Measurements from ENCODE around the gene UBE2D1.

The UBE2D1 gene

DNA sequence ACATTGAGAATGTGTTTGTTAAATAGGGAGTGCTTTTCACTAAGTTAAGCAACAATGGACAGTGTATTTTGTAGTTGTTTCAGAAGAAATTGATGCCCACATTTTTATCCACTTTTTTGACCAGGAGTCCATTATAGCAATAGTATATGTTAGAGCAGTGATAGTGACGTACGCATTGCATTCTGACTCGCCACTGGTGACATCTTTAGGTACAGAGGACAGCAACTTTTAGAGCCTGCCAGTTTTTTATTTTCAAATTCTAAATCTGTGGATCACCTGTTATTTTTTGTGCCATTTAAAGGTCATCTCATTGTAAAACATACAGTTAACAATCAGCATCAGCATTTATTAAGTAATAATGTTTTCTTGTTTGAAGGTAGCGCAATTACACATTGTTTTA is 1.4 kb downstream of the UBE2D1 start:
- DNase-seq (ENCODE audit: low read depth in 2 of 2, low spot score in 1 of 2) = no peak

DNA sequence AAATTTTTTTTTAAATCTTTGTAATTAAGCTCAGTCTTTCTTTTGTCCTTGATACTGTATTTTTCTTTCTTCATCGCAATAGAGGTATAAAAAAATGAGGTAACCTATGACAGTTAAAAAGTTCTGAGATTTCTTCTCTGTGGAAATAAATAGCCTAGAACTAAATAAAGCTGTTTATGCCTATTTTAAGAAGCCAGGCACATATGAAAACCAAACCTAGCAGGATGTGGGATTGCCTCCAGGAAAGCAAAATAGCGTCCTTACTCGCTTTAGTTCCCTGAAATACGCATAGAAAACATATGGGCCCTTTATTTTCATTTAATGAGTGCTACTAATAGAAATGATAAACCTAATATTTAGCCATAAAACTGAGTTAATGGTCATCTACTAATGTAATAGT is 6.6 kb downstream of the UBE2D1 start:
- DNase-seq (ENCODE audit: low read depth in 2 of 2, low spot score in 1 of 2) = no peak

- DNase-seq (ENCODE audit: low read depth in 2 of 2, low spot score in 1 of 2) = no peak
These were observed 7.1 kb downstream of the UBE2D1 start for GRCh38 chr10:58341947-58342346.

GRCh38 chr10:58347967-58348366 is 13.2 kb downstream of the UBE2D1 start:
- DNase-seq (ENCODE audit: low read depth in 2 of 2, low spot score in 1 of 2) = no peak

DNA sequence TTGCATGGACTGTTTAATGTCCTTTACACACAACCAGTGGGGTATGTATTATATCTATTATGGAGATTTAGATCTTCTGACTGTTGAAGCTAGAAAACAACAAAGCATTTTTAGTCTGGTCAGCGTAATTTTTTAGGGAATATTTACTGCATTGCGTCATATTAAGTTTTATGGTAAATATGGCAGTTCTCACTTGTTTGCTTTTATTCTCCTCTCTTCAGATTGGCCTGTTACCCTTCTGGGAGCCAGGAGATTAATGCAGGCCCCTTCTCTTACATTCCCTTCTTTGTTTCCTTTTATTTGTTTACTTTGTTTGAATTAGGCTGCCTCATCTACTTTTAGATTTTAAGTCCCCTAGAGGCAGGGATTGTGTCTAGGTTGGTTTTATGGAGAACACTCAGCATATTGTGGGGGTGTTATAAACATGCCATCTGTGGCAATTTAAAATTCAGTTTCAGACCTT is 13.8 kb downstream of the UBE2D1 start:
- DNase-seq (ENCODE audit: low read depth in 2 of 2, low spot score in 1 of 2) = no peak

- DNase-seq (ENCODE audit: low read depth in 2 of 2, low spot score in 1 of 2) = no peak
These were observed 15.2 kb downstream of the UBE2D1 start for GRCh38 chr10:58350023-58350422.

DNA sequence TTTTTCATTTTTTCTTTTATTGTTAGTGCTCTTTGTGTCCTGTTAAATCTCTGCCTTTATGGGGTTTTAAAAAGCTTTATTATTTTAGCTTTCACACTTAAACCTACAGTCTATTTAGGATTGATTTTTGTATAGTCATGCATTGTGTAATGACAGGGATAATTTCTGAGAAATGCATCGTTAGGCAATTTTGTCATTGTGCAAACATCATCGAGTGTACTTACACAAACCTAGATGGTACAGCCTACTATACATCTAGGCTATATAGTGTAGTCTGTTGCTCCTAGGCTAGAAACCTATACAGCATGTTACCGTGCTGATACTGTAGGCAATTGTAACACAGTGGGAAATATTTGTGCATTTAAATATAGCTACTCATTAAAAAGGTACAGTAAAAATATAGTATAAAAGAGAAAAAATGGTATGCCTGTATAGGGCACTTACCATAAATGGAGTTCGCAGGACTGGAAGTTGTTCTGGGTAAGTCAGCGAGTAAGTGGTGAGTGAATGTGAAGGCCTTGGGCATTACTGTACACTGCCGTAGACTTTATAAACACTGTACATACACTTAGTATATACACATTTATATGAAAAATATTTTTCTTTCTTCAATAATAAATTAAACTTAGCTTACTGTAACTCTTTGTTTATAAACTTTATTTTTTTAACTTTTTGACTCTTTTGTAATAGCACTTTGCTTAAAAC is 16.0 kb downstream of the UBE2D1 start:
- DNase-seq (ENCODE audit: low read depth in 2 of 2, low spot score in 1 of 2) = no peak

DNA sequence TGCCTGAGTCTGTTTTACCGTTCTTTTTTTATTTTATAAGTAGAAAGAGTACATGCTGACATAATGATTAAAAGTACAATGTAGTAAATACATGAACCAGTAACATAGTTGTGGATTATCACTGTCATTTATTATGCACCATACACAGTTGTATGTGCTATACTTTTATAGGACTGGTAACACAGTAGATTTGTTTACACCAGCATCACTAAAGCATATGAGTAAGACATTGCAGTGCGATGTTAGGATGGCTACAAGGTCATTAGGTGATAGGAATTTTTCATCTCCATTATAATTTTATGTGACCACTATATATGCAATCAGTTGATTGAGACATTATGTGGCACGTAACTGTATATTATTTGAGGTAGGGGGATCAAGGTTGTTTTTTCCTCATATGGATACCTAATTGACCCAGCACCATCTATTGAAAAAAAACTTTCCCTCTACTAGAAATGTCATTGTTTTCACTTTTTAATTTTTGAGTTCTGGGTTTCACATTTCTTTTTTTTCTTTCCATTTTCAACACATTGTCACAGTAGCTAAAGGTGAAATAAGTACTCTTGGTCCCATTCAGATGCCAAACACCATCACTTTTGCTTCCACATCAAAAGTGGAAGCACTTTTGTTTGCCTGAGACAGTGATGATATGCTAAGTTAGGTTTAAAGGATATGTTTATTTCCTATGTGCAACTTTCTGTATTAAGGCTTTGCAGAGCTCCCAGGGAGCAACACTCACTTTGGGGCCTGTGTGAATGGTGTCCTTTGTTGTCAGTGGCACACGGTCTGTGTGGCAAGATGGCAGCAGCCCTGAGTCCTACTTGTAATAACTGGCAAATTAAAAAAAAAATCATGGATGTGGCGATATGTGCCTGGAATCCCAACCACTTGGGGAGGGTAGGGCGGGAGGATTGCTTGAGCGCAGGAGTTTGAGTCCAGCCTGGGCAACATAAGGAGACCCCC is 17.1 kb downstream of the UBE2D1 start:
- DNase-seq (ENCODE audit: low read depth in 2 of 2, low spot score in 1 of 2) = no peak

GRCh38 chr10:58352956-58353610 is 18.3 kb downstream of the UBE2D1 start:
- DNase-seq (ENCODE audit: low read depth in 2 of 2, low spot score in 1 of 2) = no peak

GRCh38 chr10:58356756-58357155 is 21.9 kb downstream of the UBE2D1 start:
- DNase-seq (ENCODE audit: low read depth in 2 of 2, low spot score in 1 of 2) = no peak

DNA sequence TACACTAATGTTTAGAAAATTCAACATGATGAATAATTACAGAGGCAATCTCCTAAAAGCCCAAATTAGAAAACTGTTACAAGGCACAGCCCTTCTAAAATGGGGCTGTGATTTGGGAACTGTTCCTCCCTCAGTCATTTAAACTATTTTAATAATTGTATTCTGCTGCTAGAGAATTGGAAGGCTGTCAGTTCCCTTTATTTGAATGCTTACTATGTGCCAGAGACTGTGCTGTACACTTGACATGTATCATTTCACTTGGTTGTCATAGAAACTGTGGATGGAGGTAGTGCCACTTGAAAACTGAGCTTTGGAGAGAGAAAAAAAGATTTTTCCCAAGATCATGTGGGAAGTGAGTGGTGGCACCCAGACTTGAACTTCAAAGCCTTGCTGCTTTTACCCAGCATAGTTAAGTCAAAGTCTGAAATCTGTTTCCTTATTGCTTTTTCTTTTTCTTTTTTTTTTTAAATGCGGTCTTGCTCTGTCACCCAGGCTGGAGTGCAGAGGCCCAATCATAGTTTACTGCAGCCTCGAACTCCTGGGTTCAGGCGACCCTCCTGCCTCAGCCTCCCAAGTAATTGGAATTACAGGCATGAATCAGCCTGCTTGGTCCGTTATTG is 23.6 kb downstream of the UBE2D1 start:
- no peak for DNase-seq (ENCODE audit: low read depth in 2 of 2, low spot score in 1 of 2)

DNA sequence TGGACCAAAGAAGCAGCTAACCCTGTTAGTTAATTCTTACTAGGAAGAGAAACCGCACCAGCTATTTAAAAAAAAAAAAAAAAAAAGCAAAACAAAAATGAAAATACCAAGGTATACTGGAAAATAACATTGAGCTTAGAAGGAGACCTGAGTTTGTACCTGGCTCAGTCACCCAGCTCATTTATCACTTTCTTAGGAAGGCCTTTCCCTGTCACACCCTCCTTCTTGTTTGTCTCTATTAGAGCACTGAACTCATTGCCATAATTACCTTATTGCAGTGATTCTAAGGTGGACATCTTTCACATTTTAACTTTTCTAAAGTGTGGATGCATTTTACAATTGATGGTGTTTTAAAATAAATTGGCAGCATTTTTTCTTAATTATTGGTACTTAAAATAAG is 24.1 kb downstream of the UBE2D1 start:
- DNase-seq (ENCODE audit: low read depth in 2 of 2, low spot score in 1 of 2) = no peak

- DNase-seq (ENCODE audit: low read depth in 2 of 2, low spot score in 1 of 2) = no peak
These were observed 24.7 kb downstream of the UBE2D1 start for GRCh38 chr10:58359541-58359940.

GRCh38 chr10:58360412-58361004 is 25.7 kb downstream of the UBE2D1 start:
- no peak for DNase-seq (ENCODE audit: low read depth in 2 of 2, low spot score in 1 of 2)

- no peak for DNase-seq (ENCODE audit: low read depth in 2 of 2, low spot score in 1 of 2)
These were observed 26.5 kb downstream of the UBE2D1 start for GRCh38 chr10:58361353-58361752.

DNA sequence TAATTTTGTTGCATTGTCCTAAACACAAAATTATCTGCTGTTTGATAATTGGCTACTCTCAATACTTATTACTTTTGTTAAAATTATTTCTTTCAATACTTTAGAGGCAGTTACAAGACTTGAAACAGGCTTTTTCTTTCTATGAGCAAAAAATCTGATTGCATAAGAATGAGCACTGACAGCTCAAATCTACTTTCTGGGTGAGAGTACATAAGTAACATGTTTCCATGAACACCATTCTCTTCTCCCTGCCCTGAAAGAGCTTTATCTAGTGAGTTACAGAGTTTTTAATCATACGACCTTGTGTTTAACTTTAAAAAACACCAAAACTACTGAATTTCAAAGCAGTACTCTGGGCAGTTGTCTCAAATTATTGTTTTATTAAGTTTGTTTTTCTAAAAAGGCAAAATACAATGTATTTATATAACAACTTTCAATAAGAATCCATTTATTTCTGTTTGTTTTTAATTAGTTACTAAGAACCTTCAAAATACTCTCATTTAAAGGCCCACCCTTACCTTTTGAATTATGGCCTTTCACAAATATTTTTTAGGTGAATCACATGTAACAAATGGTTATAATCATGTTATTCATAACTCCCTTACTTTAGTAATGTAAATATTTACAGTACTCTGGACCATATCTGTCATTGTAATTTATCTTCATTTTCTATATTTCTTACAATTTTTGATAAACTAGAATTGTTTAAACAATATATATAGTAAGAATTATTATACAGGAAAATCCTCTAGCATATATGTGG is 27.4 kb downstream of the UBE2D1 start:
- no peak for DNase-seq (ENCODE audit: low read depth in 2 of 2, low spot score in 1 of 2)

DNA sequence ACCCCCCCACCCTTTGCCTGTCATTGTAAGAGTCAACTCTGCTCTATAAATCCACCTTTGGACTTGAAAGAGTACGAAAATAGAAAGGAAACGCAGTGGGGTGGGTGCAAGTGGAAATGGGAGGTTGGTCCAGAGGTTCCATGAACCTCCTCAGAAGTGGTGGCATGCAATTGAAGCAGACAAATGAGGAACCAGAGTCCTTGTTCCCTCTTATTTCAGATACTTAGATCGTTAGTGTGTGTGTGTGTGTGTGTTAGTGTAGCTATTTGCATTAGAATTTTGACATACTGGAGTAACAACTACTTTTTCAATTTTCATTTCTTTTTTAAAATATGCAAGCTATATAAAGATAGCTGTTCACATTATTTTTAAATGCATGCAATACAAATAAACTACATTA is 32.3 kb downstream of the UBE2D1 start:
- no peak for DNase-seq (ENCODE audit: low read depth in 2 of 2, low spot score in 1 of 2)

GRCh38 chr10:58371473-58371872 is 36.7 kb downstream of the UBE2D1 start:
- DNase-seq (ENCODE audit: low read depth in 2 of 2, low spot score in 1 of 2) = no peak

- DNase-seq (ENCODE audit: low read depth in 2 of 2, low spot score in 1 of 2) = no peak
These were observed 38.0 kb downstream of the UBE2D1 start for GRCh38 chr10:58372607-58373441.
